Measurements from ENCODE around the gene PI4KA.
"Not testable (repeated sequence)": the region's sequence is repeated elsewhere in the genome, so short reads cannot be mapped to it uniquely, and the experiment has no call there.

The PI4KA gene

DNA sequence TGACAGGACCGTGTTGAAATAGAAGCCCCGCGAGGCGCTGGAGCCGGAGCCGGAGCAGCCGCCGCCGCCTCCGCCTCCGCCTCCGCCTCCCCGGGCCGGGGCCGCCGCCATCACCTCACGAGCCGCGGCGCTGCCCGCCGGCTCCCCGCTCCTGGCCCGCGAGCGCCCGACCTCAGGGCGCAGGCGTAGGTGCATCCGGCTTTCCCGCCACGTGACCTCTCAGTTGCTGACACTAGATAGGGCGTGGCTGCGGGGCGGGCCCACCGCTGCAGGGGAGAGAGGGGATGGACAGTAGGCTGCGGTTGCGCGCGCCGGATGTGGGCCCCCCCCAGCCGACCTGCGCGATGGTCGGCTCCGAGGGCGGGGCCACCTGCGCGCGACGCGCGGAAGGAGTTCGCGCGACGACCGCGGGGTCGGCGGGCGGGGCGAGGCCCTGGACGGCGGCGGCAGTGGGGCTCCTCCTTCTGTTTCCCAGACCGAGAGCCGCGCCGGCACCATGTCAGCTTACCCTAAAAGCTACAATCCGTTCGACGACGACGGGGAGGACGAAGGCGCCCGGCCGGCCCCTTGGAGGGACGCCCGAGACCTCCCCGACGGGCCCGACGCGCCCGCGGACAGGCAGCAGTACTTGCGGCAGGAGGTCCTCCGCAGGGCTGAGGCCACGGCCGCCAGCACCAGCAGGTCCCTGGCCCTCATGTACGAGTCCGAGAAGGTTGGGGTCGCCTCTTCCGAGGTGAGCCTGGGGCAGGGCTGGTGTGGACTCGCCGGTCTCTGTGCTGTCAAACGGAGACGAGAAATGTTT lies at the start of gene PI4KA, which contains the start of gene SNAP29:
Gene PI4KA, minus strand, starts transcription at position 197 of the 802 bp plus-strand sequence. Its CDS starts 86 bp downstream, at position 111.
Gene SNAP29, plus strand, starts transcription at position 393 of the 802 bp plus-strand sequence. Its CDS starts 104 bp downstream, at position 497.
- TF ChIP-seq, protein P1, sequence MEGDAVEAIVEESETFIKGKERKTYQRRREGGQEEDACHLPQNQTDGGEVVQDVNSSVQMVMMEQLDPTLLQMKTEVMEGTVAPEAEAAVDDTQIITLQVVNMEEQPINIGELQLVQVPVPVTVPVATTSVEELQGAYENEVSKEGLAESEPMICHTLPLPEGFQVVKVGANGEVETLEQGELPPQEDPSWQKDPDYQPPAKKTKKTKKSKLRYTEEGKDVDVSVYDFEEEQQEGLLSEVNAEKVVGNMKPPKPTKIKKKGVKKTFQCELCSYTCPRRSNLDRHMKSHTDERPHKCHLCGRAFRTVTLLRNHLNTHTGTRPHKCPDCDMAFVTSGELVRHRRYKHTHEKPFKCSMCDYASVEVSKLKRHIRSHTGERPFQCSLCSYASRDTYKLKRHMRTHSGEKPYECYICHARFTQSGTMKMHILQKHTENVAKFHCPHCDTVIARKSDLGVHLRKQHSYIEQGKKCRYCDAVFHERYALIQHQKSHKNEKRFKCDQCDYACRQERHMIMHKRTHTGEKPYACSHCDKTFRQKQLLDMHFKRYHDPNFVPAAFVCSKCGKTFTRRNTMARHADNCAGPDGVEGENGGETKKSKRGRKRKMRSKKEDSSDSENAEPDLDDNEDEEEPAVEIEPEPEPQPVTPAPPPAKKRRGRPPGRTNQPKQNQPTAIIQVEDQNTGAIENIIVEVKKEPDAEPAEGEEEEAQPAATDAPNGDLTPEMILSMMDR (IDR thresholded peaks at IDR 0.05): peak; percentile 27
- no peak for TF ChIP-seq ZFX (IDR thresholded peaks at IDR 0.05; ENCODE audit: borderline replicate concordance)
- peak within 1 kb of the TSS; percentile 84 for H3K27ac ChIP-seq

DNA sequence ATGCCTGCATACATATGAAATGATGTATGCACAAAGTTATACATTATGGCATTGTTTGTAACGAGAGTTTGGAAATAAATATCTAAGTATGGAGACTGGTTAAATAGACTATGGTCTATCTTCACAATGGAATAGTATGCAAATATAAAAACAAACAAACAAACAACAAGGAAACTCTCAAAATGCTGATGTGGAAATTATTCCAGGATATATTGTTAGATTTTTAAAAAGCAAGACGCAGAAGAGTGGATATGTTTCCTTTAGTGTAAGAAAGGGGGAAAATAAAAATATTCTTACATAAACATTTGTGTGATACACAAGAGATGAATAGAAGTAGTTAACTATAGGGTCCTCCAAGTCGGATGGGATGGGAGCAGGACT lies 47.8 kb upstream of the PI4KA start:
- TF ChIP-seq, protein P1 (IDR thresholded peaks at IDR 0.05): no peak
- TF ChIP-seq ZFX (IDR thresholded peaks at IDR 0.05; ENCODE audit: borderline replicate concordance): no peak
- H3K27ac ChIP-seq: no peak overlapping the region

- TF ChIP-seq, protein P1 (IDR thresholded peaks at IDR 0.05): no peak
- no peak for TF ChIP-seq ZFX (IDR thresholded peaks at IDR 0.05; ENCODE audit: borderline replicate concordance)
Observed at GRCh38 chr22:20905415-20906386, 47.1 kb upstream of the PI4KA start.

GRCh38 chr22:20904980-20905355 lies 46.4 kb upstream of the PI4KA start:
- H3K27ac ChIP-seq: no peak overlapping the region
- TF ChIP-seq, protein P1 (IDR thresholded peaks at IDR 0.05): no peak
- TF ChIP-seq ZFX (IDR thresholded peaks at IDR 0.05; ENCODE audit: borderline replicate concordance): no peak

More at GRCh38 chr22:20905415-20906386, 47.1 kb upstream of the PI4KA start:
- no peak overlapping the region for H3K27ac ChIP-seq

DNA sequence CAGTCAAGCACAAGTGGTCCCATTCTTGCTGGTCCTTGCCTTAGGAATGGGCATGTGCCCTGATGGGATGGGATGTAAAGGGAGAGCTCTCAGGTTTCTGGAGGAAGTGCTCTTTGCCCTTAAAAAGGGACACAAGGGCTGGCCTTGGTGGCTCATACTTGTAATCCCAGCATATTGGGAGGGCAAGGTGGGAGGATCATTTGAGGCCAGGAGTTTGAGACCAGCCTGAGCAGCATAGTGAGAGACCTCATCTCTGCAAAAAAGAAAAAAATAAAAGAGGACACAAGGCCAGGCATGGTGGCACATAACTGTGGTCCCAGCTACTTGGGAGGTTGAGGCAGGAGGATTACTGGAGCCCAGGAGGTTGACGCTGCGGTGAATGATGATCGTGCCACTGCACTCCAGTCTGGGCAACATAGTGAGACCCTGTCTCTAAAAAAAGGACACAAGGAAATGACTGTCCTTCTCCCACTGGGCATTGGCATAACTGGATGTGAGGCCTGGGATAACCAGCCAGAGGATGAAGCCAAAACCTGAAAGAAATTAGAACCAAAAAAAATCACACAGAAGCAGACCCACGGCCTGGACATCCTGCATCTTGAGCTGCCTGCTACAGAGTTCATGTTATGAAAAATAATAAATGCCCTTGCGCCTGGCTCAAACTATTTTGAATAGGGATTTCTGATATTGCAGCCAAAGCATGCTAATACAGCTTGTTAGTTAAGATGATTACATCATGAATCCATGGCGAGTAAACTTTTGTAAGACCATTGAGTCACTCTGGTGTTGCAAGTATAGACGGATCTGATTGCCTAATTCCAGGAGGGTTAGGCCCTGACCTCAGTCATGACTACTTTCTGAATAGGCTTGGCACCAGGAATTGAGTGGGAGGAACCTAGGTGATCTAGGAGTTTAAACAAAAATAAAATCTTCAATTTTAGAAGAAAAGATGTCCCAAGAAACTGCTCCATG lies 45.7 kb upstream of the PI4KA start:
- no peak for TF ChIP-seq ZFX (IDR thresholded peaks at IDR 0.05; ENCODE audit: borderline replicate concordance)
- TF ChIP-seq, protein P1 (IDR thresholded peaks at IDR 0.05): no peak

GRCh38 chr22:20903093-20903492 lies 44.5 kb upstream of the PI4KA start:
- TF ChIP-seq, protein P1 (IDR thresholded peaks at IDR 0.05): no peak
- TF ChIP-seq ZFX (IDR thresholded peaks at IDR 0.05; ENCODE audit: borderline replicate concordance): no peak

More for the DNA sequence above, 45.7 kb upstream of the PI4KA start:
- no peak overlapping the region for H3K27ac ChIP-seq

DNA sequence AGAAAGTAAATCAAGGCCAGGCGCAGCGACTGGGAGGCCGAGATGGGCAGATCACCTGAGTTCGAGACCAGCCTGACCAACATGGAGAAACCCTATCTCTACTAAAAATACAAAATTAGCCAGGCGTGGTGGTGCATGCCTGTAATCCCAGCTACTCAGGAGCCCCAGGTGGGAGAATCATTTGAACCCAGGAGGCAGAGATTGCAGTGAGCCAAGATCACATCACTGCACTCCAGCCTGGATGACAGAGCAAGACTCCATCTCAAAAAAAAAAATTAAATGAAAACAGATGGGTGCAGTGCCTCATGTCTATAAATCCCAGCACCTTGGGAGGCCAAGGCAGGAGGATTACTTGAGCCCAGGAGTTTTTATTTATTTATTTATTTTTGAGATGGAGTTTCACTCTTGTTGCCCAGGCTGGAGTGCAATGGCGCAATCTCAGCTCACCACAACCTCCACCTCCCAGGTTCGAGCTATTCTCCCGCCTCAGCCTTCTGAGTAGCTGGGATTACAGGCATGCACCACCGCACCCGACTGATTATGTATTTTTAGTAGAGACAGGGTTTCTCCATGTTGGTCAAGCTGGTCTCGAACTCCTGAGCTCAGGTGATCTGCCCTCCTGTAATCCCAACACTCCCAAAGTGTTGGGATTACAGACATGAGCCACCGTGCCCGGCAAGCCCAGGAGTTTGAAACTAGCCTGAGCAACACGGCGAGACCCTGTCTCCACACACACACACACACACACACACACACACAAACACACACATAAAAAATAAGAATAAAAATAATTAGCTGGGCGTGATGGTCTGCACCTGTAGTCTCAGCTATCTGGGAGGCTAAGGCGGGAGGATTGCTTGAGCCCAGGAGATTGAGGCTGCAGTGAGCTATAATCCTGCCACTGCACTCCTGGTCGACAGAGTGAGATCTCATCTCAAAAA lies 42.8 kb upstream of the PI4KA start:
- not testable (repeated sequence) for H3K27ac ChIP-seq

More at GRCh38 chr22:20903093-20903492, 44.5 kb upstream of the PI4KA start:
- H3K27ac ChIP-seq: no peak overlapping the region
